Psoas muscle (tissue), 8 donors: ENCODE results near the gene SMPD1. TPM values are rescaled to one million over a fixed set of nuclear protein-coding genes. Genes with fewer than 3 reads are reported as not detected.

Source experiments
- ATAC-seq, 4 donors: fragments of 200-7000 bp; cut with Tn5 transposase; one replicate each; pipeline ENCODE4 v1.9.1; 2020; ENCODE audit warnings: moderate library complexity in 3 of 4, mild to moderate bottlenecking in 2 of 4
- DNase-seq, 2 donors: peaks; one replicate each; pipeline ENCODE4 v3.0.0-alpha.2; 2020
- H3K27ac ChIP-seq: fragments of 200-600 bp; one replicate; pipeline ENCODE4 v1.8.0; 2022
- H3K27me3 ChIP-seq, 3 donors: fragments of 200-600 bp in 1 of 3; one replicate each; pipeline versions ENCODE4 v1.6.1 to v1.8.0; 2013 to 2022; ENCODE audit warnings: low read length in 2 of 3, mild to moderate bottlenecking in 2 of 3, moderate library complexity in 1 of 3; ENCODE audit not compliant: insufficient read depth in 3 of 3
- H3K36me3 ChIP-seq, 2 donors: fragments of 200-600 bp in 1 of 2; one replicate each; pipeline versions ENCODE4 v1.6.1 to v1.8.0; 2013 to 2022; ENCODE audit warnings: low read depth in 1 of 2, mild to moderate bottlenecking in 1 of 2, moderate library complexity in 1 of 2; ENCODE audit not compliant: insufficient read depth in 1 of 2
- H3K4me1 ChIP-seq: fragments of 200-600 bp; one replicate; pipeline ENCODE4 v1.8.0; 2022
- H3K4me3 ChIP-seq: fragments of 200-600 bp; one replicate; pipeline ENCODE4 v1.8.0; 2022; ENCODE audit warnings: mild to moderate bottlenecking
- H3K9me3 ChIP-seq: fragments of 200-600 bp; one replicate; pipeline ENCODE4 v1.8.0; 2022
- CTCF ChIP-seq: fragments of 200-600 bp; IDR thresholded peaks from one replicate; pipeline ENCODE4 v1.8.0; 2022; ENCODE audit warnings: antibody characterized with exemption
- WGBS, 3 donors: extraction: QIAGEN DNeasy Blood & Tissue Kit; methylation state at CpG; one replicate each; pipeline versions ENCODE4 v1.1.6 to v1.1.7; 2013; 5-methylcytosine and 5-hydroxymethylcytosine counted together
- intact Hi-C, 2 donors: fragments of 100-400 bp; cut with DNase I; formaldehyde crosslinking; loops; one replicate each; pipeline versions ENCODE4 v1.11.0 to v1.14.2; 2022
- polyA plus RNA-seq, 3 donors: library from polyadenylated mRNA; stranded (reverse); fragments of 200-250 nt; gene quantifications; one replicate each; pipeline ENCODE4 v1.2.3, GENCODE V29; 2013
- total RNA-seq, 4 donors: library from RNA; stranded (reverse); fragmentation: NEBNext Ultra II Directional in 2 of 4; extraction: Animal tissue kit (Norgen Biotek cat#: 25700) in 2 of 4; gene quantifications; one replicate each; pipeline versions ENCODE4 v1.2.1 to v1.2.4, GENCODE V29; 2021 to 2023
- donor health status: healthy with polysubstance abuse.
- donor health status: DM: no; HTN: no; CAD: no; lungs with moderate emphysema.
- donor health status: Bipolar disorder and iron deficiency.
- donor health status: healthy.
- donor health status: DM: yes; HTN: yes; CAD: no.
- donor health status: DM: no; HTN: no; CAD: no.
- donor health status: DM: no; HTN: no; CAD: no.
- donor health status: DM: yes; HTN: yes; CAD: no.

The SMPD1 gene
- total and polyA plus RNA-seq, 7 donors: 32.7 to 57.4 (median 37.9) TPM

GRCh38 chr11:6419009-6419631 is 28.8 kb downstream of the SMPD1 start, which contains the start of gene APBB1:
APBB1 (minus strand) TSS chr11:6419094; CDS start chr11:6411347, 7,747 bp downstream.
- ATAC-seq (peak; percentile 94 to 98 (median 96)), DNase-seq (peak; percentile 77 to 84)
- Histone ChIP-seq H3K27ac (peak within 1 kb of the TSS; percentile 89), H3K4me3 (peak within 1 kb of the TSS; percentile 90), H3K9me3 (no peaks in the 10 kb centered on the region), H3K27me3 (peaks cover 0 to 1% (median 0%) of the 10 kb centered on the region in 3 donors), H3K36me3 (no peaks in the 10 kb centered on the region), H3K4me1 (peaks cover 9% of the 10 kb centered on the region)
- 0 to 1% (median 0%) methylated on average over 27 to 74 of the region's 75 CpGs for WGBS, 3 donors
- intact Hi-C loops: loop anchor here in 1 of 2 donors (2.0 kb wide), 1 partner anchor 28 kb away; the partner anchor contains the start of gene SMPD1
- TF ChIP-seq CTCF: peak; percentile 18

DNA sequence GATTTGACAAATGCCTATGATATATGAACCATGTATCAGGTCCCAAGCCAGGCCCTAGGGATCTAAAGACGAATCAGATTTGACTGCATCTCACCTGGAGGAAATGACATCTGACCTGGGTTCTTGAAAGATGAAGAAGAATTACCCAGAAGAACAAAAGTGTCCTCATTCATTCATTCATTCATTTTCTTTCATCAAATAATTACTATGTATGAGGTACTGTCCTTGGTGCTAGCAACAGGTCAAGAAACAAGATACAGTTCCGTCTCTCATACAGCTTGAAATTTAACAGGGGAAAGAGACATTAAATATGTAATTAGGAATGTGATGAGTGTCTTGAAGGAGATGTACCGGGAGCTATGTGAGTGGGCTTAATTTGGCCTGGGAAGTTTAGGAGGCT is 30.4 kb downstream of the SMPD1 start:
- 93 to 96% (median 96%) methylated on average over 3 of the region's 3 CpGs for WGBS, 3 donors
- no peak overlapping the region for H3K27ac ChIP-seq
- TF ChIP-seq CTCF: no peak
- H3K4me3 ChIP-seq: no peak overlapping the region
- H3K9me3 ChIP-seq: no peaks in the 10 kb centered on the region
- peaks cover 9% of the 10 kb centered on the region for H3K4me1 ChIP-seq
- intact Hi-C loops: no loop called here
- peaks cover 0 to 2% (median 1%) of the 10 kb centered on the region in 3 donors for H3K27me3 ChIP-seq
- DNase-seq (no peak), ATAC-seq (no peak)
- no peaks in the 10 kb centered on the region for H3K36me3 ChIP-seq

DNA sequence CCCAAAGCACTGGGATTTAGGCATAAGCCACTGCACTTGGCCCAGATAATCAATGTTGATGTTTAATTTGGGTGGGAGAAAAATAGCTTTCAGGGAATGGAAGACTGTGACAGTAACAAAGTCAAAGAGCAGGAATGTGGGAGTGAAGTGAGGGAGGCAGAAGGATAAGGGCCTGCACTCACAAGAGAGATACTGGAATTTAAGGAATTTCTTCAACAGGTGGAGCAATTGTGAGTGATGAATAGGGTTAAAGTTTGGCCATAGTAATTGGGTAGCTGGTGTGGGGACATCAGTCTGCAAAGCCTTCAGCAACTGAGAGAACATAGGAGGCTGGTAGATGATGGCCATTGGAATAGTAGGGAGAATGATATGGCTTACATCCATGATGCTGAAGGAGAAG is 37.2 kb downstream of the SMPD1 start:
- intact Hi-C loops: no loop called here
- DNase-seq (no peak), ATAC-seq (no peak)
- Histone ChIP-seq H3K27me3 (peaks cover 0 to 3% (median 0%) of the 10 kb centered on the region in 3 donors), H3K4me1 (no peaks in the 10 kb centered on the region), H3K4me3 (no peak overlapping the region), H3K9me3 (no peaks in the 10 kb centered on the region), H3K36me3 (no peaks in the 10 kb centered on the region), H3K27ac (no peak overlapping the region)
- TF ChIP-seq CTCF: no peak

GRCh38 chr11:6431861-6432260 is 41.6 kb downstream of the SMPD1 start:
- no peaks in the 10 kb centered on the region for H3K27me3 ChIP-seq
- no peak for TF ChIP-seq CTCF
- ATAC-seq (peak in 2 of 4 donors; percentile 20 to 53), DNase-seq (no peak)
- intact Hi-C loops: no loop called here
- no peaks in the 10 kb centered on the region for H3K4me1 ChIP-seq
- no peaks in the 10 kb centered on the region for H3K9me3 ChIP-seq
- no peak overlapping the region for H3K27ac ChIP-seq
- 65 to 75% (median 75%) methylated on average over 3 of the region's 3 CpGs for WGBS, 3 donors
- H3K36me3 ChIP-seq: no peaks in the 10 kb centered on the region
- H3K4me3 ChIP-seq: no peak overlapping the region
